ENCODE data around the gene TXNDC11.

Gene TXNDC11

GRCh38 chr16:11681556-11681955 is 61.1 kb downstream of the TXNDC11 start:
- no peak overlapping the region for H3K4me3 ChIP-seq (ENCODE audit: low read depth, low read length)
- no peak for TF ChIP-seq CTCF (IDR thresholded peaks at IDR 0.05; ENCODE audit: low read depth, low read length)

DNA sequence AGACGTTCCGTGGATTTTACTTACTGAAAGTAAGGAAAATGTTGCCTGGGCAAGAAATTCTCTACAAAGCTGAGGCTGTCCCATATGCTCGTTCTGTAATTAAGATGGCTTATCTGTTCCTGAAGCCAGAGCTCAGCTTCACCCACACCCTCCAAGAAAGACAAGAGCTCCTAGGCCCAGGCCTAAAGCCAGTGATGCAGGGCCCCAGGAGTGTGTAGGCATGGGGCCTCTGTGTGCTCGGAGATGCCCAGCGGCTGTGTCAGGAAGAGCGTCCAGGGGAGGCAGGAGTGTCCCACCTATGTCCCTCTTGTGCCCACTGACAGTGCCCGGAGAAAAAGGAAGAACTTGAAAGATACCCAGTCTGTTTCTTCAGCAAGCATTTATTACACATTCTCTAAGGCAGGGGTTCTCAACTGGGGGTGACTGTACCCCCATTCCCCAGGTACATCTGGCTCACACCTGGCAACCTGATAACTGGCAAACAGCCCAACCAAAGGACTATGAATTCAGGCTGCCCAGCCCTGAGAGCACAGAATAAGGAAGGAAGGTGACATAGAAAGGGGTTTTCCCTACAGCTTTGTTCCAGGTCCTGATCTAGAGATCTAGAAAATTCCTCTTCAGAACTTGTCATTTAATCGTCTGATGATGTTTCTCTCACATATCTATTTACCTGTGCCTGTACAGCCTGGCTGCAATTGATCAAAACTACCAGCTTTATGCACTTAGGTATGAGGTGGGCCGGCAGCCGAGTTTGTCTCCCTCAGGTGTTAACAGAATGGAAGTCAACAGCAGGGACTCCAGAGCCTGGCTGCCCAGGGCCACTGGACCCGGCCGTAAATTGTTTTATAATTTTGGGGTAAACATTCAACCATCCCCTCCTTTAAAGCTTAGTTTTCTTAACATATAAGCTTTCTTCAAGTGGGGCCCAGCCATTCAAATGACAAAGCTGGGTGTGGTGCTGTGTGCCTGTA is 62.4 kb downstream of the TXNDC11 start:
- no peak for TF ChIP-seq CTCF (IDR thresholded peaks at IDR 0.05; ENCODE audit: low read depth, low read length)
- no peak overlapping the region for H3K4me3 ChIP-seq (ENCODE audit: low read depth, low read length)

DNA sequence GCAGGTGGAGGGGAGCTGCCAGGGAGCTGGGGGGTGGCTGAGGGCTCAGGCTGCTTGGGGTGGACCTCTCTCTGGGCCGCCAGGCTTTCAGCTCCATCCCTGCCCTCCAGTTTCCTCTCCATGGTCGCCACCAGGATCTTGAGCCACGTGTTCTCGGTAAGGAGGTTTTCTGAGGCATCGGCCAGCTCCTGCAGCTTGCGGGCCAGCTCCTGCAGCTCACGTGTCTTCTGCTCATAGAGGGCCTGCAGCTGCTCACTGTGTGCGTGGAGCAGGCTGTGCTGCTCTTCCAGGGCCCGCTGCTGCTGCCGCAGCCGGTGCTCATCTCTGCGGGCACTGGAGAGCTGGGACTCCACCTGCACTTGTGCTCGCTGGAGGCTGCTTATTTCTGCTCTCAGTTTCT is 63.4 kb downstream of the TXNDC11 start:
- no peak overlapping the region for H3K4me3 ChIP-seq (ENCODE audit: low read depth, low read length)
- TF ChIP-seq CTCF (IDR thresholded peaks at IDR 0.05; ENCODE audit: low read depth, low read length): no peak

DNA sequence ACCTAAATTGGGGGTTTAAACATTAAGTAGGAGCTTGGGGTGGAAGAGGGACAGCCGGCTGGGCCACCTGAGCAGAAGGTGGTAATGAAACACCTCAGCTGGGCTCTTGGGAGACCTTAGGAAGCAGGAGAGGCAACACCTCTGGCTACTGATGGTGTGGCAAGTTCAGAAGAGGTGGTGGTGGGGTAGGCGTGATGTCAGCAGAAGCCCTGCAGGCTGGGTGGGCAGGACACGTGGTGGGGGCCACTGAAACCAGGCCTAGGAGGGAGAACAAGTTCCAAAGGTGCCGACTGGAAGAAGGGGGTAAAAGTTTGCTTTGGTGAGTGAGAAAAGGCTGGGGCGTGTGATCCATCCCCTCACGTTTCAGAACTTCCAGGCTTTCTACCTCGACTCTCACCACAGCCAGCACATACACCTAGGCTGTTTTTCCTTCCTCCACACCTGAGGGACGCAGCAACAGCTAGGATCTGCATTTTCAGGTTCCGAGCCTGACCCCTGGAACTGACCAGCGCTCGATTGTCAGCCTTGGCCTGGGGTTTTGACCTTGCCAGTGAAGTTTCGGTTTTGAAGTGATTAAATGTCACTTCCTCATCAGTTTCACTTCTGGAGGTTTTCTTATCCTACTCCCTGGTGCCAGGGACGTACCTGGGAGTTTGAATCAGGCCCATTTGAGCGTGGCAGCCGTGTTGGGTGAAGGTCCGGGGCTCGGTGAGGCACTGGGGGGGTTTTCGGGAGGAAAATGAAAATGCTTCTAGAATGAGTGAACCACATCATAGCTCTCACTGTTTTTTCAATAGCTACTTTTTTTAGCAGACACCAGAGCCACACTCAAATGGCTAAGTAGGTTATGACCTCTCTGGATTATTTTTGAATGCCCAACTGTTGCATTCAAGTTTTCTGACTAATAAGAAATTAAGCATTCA is 64.4 kb downstream of the TXNDC11 start:
- TF ChIP-seq CTCF (IDR thresholded peaks at IDR 0.05; ENCODE audit: low read depth, low read length): no peak
- no peak overlapping the region for H3K4me3 ChIP-seq (ENCODE audit: low read depth, low read length)

DNA sequence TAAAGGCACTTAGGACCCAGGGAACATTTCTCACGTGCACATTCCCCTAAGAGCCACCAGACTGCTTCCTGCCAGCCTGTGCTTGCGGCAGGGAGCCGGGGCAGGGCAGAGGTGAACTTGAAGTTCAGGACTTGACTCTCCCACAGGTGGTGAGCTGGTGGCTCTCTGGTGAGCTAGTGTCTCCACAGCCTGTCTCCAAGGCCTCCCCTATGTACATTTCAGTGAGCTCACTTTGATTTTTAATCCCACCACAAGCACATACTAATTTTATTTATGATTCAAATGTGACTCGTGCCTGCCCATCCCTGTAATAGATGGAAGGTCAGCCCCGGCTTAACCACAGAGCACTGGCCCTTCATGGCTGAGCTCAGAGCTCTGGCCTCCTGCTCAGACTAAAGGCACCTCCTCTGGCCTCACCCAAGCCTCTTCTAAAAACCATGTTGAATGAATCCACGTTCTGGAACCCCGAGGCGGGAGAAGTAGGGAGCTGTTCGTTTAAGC is 65.2 kb downstream of the TXNDC11 start:
- no peak overlapping the region for H3K4me3 ChIP-seq (ENCODE audit: low read depth, low read length)
- no peak for TF ChIP-seq CTCF (IDR thresholded peaks at IDR 0.05; ENCODE audit: low read depth, low read length)

DNA sequence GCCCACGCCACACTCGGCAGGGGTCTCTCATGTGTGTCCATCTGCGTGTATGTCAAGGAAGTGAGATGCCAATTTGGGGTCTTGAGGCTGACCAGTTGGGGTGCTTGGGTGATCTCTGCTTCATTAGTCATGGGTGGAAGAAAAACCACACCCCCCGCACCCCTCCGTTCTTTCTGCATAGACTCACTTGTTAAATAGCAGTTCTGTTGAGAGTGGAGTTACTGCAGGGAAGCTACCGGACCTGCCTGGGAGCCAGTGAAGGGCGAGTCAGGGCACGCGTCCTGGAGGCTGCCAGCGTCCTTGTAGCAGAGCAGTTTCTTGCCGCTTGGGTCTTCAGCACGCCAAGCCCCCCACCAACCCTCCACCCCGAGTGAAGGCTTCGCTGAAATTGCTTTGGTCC is 65.9 kb downstream of the TXNDC11 start:
- no peak overlapping the region for H3K4me3 ChIP-seq (ENCODE audit: low read depth, low read length)
- TF ChIP-seq CTCF (IDR thresholded peaks at IDR 0.05; ENCODE audit: low read depth, low read length): no peak
